ENCODE results near the gene AKT1.
"Not testable (repeated sequence)": the region's sequence is repeated elsewhere in the genome, so short reads cannot be mapped to it uniquely, and the experiment has no call there.

The AKT1 gene

DNA sequence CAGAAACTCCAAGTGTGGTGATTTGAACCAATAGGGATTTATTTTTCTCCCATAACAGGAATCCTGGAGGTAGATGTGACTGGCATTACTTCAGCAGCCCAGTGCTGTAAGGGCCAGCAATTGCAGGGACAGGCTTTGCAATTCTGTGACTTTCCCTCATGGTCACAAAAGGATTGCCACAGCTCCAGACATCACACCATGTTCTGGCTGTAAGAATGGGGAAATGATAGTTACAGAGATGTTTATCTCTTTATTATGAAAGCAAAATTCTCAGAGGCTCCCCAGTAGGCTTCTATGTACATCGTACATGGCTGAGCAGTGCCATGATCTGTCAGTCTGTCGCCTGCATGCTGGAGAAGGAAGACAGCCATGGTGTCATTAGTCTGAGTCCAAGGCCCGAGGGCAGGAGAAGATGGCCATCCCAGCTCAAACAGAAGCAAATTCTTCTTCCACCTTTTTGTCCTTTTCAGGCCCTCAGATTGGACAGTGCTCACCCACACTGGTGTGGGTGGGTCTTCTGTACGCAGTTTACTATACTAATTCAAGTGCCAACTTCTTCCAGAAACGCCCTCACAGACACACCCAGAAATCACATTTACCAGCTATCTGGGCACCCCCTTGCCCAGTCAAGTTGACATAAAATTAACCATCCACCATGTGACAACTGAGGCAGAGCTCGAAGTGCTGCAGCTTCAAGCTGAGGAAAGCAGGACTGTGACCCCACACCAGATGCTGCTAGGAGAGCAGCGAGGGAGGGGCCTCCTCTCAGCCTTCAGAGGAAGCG is 22.6 kb upstream of the AKT1 start:
- TF ChIP-seq, protein P1, sequence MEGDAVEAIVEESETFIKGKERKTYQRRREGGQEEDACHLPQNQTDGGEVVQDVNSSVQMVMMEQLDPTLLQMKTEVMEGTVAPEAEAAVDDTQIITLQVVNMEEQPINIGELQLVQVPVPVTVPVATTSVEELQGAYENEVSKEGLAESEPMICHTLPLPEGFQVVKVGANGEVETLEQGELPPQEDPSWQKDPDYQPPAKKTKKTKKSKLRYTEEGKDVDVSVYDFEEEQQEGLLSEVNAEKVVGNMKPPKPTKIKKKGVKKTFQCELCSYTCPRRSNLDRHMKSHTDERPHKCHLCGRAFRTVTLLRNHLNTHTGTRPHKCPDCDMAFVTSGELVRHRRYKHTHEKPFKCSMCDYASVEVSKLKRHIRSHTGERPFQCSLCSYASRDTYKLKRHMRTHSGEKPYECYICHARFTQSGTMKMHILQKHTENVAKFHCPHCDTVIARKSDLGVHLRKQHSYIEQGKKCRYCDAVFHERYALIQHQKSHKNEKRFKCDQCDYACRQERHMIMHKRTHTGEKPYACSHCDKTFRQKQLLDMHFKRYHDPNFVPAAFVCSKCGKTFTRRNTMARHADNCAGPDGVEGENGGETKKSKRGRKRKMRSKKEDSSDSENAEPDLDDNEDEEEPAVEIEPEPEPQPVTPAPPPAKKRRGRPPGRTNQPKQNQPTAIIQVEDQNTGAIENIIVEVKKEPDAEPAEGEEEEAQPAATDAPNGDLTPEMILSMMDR (IDR thresholded peaks at IDR 0.05; ENCODE audit: low read length, missing control alignments), result no peak
- DNase-seq (ENCODE audit: low read depth), result no peak
- H3K4me3 ChIP-seq (replicated peaks; ENCODE audit: low read depth, low read length), result no peak overlapping the region

DNA sequence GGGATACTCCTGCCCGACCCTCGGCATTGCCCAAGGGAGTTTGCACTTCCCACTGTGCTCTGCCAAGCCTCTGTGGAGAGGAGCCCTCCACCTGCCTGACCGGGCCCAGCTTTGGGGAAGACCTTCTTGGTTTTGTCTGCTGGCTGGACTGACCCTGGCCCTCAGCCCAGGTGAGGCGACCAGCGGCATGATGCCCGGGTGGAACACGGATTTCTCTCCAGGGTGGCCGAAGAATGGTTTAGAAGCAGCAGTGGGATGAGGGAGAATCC is 21.0 kb upstream of the AKT1 start:
- DNase-seq (ENCODE audit: low read depth), result no peak
- TF ChIP-seq, protein P1 (IDR thresholded peaks at IDR 0.05; ENCODE audit: low read length, missing control alignments), result no peak
- peak overlapping the region; percentile 65 for H3K4me3 ChIP-seq (replicated peaks; ENCODE audit: low read depth, low read length)

DNA sequence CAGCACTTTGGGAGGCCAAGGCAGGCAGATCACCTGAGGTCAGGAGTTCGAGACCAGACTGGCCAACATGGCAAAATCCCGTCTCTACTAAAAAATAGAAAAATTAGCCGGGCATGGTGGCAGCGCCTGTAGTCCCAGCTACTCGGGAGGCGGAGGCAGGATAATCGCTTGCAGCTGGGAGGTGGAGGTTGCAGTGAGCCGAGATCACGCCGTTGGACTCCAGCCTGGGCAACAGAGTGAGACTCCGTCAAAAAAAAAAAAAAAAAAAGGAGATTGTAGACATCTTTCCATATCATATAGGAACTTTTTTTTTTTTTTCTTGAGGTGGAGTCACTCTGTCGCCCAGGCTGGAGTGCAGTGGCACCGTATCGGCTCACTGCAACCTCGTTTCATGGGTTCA is 19.2 kb upstream of the AKT1 start:
- H3K4me3 ChIP-seq (replicated peaks; ENCODE audit: low read depth, low read length), result peak overlapping the region; percentile 65
- not testable (repeated sequence) for DNase-seq (ENCODE audit: low read depth)

DNA sequence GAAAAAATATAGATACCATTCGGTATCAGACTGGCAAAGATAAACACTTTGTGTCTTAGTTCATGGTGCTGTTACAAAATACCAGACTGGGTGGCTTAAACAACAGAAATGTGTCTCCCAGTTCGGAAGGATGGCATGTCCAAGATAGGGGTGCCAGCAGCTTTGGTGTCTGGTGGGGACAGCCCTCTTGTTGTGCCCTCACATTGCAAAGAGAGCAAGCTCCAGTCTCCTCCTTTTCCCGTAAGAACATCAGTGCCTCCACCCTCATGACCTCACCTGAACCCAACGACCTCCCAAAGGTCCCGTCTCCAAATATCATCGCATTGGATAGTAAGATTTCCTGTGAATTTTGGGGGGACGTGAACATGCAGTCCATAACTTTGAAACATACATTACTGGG is 17.7 kb upstream of the AKT1 start:
- TF ChIP-seq, protein P1 (IDR thresholded peaks at IDR 0.05; ENCODE audit: low read length, missing control alignments), result no peak
- DNase-seq (ENCODE audit: low read depth), result no peak
- H3K4me3 ChIP-seq (replicated peaks; ENCODE audit: low read depth, low read length), result no peak overlapping the region

DNA sequence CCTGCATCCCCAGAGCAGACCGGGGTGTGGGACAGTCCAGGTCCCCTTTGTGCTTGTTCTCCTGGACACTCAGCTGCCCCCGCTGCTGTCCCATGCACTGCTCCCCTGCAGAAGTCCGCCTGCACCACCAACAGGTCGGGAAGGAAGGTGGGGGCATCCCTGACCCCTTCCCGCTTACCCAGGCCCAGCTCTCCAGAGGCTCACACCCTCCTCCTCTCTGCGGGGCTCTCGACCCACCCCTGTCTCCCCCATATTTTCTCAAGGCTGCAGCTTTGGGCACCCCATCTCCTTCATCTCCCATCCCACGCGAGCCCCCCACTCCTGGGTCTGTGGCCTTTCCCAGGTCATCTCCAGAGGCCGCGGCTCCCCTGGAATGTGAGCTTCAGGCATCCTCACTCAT is 14.8 kb upstream of the AKT1 start:
- TF ChIP-seq, protein P1 (IDR thresholded peaks at IDR 0.05; ENCODE audit: low read length, missing control alignments), result no peak
- no peak overlapping the region for H3K4me3 ChIP-seq (replicated peaks; ENCODE audit: low read depth, low read length)
- no peak for DNase-seq (ENCODE audit: low read depth)

DNA sequence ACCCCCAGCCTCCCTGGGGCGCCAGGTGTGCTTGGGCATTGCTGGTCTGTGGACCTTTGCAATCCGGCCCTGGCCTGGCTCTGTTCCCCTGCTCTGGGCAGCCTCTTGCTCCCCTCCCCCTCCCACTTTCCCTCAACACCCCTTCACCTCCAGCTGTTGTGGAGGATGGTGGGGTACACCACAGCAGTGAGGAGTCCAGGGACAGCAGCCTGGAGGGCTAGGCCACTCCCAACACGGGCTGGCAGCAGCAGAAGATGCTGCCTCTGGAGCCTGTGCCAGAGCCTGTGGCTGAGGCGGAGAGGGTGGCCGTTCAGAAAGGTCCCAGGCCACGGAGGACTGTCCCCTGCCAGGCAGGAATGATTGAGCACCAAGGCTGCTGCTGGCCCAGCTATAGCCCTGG is 12.9 kb upstream of the AKT1 start:
- H3K4me3 ChIP-seq (replicated peaks; ENCODE audit: low read depth, low read length), result no peak overlapping the region
- TF ChIP-seq, protein P1 (IDR thresholded peaks at IDR 0.05; ENCODE audit: low read length, missing control alignments), result no peak
- no peak for DNase-seq (ENCODE audit: low read depth)

DNA sequence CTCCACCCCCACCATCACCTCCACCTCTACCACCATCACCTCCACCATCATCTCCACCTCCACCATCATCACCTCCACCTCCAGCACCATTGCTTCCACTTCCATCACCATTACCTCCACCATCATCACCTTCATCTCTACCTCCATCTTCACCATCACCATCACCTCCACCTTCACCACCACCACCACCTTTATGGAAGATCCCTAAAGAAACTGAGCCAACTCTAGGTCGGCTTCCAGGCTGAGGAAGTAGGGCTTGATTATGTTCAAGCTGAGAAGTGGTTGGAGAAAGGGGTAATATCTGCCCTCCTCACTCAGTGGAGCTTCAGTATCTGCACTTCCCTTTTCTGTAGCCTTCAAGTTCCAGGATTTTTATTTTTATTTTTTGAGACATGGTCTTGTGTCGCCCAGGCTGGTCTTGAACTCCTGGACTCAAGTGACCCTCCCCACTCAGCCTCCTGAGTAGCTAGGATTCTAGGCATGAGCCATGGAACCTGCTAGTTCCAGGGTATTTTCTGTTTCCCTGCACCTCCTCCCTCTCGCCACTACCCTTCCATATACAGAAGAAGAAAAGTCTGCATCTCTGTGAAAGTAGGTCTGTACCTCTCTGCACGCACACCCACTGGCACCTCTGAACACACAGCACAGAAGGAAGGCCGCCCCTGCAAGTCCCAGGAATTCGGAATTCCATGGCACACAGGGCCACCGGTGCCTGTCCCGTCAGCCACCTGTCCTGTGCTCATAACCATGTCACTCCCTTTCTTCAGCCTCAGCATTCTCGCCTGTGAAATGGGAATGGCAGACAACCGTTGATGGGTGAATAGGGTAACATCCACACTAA is 11.3 kb upstream of the AKT1 start:
- H3K4me3 ChIP-seq (replicated peaks; ENCODE audit: low read depth, low read length), result no peak overlapping the region
- TF ChIP-seq, protein P1 (IDR thresholded peaks at IDR 0.05; ENCODE audit: low read length, missing control alignments), result no peak
- no peak for DNase-seq (ENCODE audit: low read depth)
